MM.1S (cell line): ENCODE data around the gene FOXC1.

Experiments used
- CTCF ChIP-seq: fragments of 300-600 bp; sonication (generic); IDR thresholded peaks from 2 replicates; pipeline ENCODE4 v1.5.1; 2016; ENCODE audit warnings: antibody characterized with exemption, low read length, mixed read lengths
- EZH2 ChIP-seq: fragments of 300-600 bp; sonication (generic); optimal IDR thresholded peaks from 2 replicates; pipeline ENCODE3; 2017; ENCODE audit warnings: low read depth, mild to moderate bottlenecking, antibody characterized with exemption, low read length, mixed read lengths

DNA sequence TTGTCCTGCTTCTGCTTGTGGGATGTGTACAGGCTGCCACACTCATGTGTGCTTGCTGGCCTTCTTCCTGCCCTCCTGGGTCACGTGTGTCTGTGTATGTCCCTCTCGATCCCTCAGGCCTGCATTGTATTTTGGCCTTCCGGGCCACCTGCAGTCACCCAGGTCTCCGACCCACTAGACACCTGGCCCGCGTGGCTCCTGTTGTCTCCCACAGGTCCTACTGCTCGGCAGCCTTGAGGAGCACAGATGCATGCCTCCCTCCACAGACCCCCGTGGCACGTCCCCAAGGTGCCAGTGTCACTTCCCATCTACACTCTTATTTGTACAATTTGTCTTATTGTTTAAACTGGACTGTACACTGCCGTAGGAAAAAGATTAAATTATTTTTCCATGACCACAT, 43.1 kb downstream of the FOXC1 start:
- no peak for TF ChIP-seq CTCF
- TF ChIP-seq EZH2 = no peak
